Peyer's patch (tissue), 4 donors: ENCODE measurements around the gene DSG3. TPM values are rescaled to one million over a fixed set of nuclear protein-coding genes. Genes with fewer than 3 reads are reported as not detected.

Experiments used
- DNase-seq, 3 donors: peaks; one replicate each; pipeline ENCODE4 v3.0.0-alpha.2; 2017 to 2019
- H3K27ac ChIP-seq, 4 donors: fragments of 200-600 bp; sonication (generic); one replicate each; pipeline ENCODE4 v1.5.1; 2016 to 2019
- H3K27me3 ChIP-seq, 2 donors: fragments of 200-600 bp; sonication (generic); one replicate each; pipeline ENCODE4 v1.5.1; 2019
- H3K36me3 ChIP-seq, 3 donors: fragments of 200-600 bp; sonication (generic); one replicate each; pipeline ENCODE4 v1.5.1; 2016 to 2019
- H3K4me1 ChIP-seq, 4 donors: fragments of 200-600 bp; sonication (generic); one replicate each; pipeline ENCODE4 v1.5.1; 2016 to 2019
- H3K4me3 ChIP-seq, 4 donors: fragments of 200-600 bp; sonication (generic); 1 replicate in 3 of 4; 2 replicates in 1 of 4; pipeline ENCODE4 v1.5.1; 2016 to 2019; ENCODE audit warnings: mild to moderate bottlenecking in 1 of 4
- H3K9me3 ChIP-seq, 4 donors: fragments of 200-600 bp; sonication (generic); one replicate each; pipeline ENCODE4 v1.5.1; 2016 to 2019; ENCODE audit warnings: mild to moderate bottlenecking in 1 of 4
- CTCF ChIP-seq, 6 experiments: fragments of 450-650 bp in 4 of 6; fragments of 200-600 bp in 2 of 6; sonication (generic) in 1 of 6; IDR thresholded peaks; one replicate each; pipeline ENCODE4 v1.5.1; 2017 to 2019; ENCODE audit warnings: antibody characterized with exemption in 6 of 6, mild to moderate bottlenecking in 3 of 6, moderate library complexity in 1 of 6
- POLR2A ChIP-seq, 2 donors: fragments of 450-650 bp; IDR thresholded peaks; one replicate each; pipeline ENCODE4 v1.5.1; 2017; ENCODE audit warnings: antibody characterized with exemption in 2 of 2, mild to moderate bottlenecking in 2 of 2, moderate library complexity in 2 of 2
- total RNA-seq, 4 donors: library from RNA; depleted of rRNA; stranded (reverse); fragments of >200 nt; gene quantifications; one replicate each; pipeline ENCODE4 v1.1.0, GENCODE V29; 2016

DSG3 gene
- total RNA-seq, 4 donors from 2014 or later: 3.7 to 11.4 (median 11.0) TPM; not detected in 1

GRCh38 chr18:31432316-31432715, 15.2 kb upstream of the DSG3 start:
- no peaks in the 10 kb centered on the region for H3K27me3 ChIP-seq
- no peaks in the 10 kb centered on the region for H3K36me3 ChIP-seq
- no peak overlapping the region for H3K4me3 ChIP-seq
- no peaks in the 10 kb centered on the region for H3K4me1 ChIP-seq
- H3K9me3 ChIP-seq: no peaks in the 10 kb centered on the region
- no peak overlapping the region for H3K27ac ChIP-seq
- TF ChIP-seq CTCF (IDR thresholded peaks at IDR 0.05): no peak
- no peak for TF ChIP-seq POLR2A (IDR thresholded peaks at IDR 0.05)
- DNase-seq: no peak

- no peaks in the 10 kb centered on the region for H3K4me1 ChIP-seq
- H3K9me3 ChIP-seq: no peaks in the 10 kb centered on the region
- TF ChIP-seq POLR2A (IDR thresholded peaks at IDR 0.05) (no peak), CTCF (IDR thresholded peaks at IDR 0.05) (no peak)
- no peak overlapping the region for H3K4me3 ChIP-seq
- no peak overlapping the region for H3K27ac ChIP-seq
- H3K36me3 ChIP-seq: no peaks in the 10 kb centered on the region
- no peak for DNase-seq
- H3K27me3 ChIP-seq: no peaks in the 10 kb centered on the region
These were observed 10.7 kb upstream of the DSG3 start for GRCh38 chr18:31436825-31437224.

GRCh38 chr18:31438402-31438801, 9.1 kb upstream of the DSG3 start:
- no peak for DNase-seq
- no peaks in the 10 kb centered on the region for H3K36me3 ChIP-seq
- no peaks in the 10 kb centered on the region for H3K4me1 ChIP-seq
- TF ChIP-seq CTCF (IDR thresholded peaks at IDR 0.05) (no peak), POLR2A (IDR thresholded peaks at IDR 0.05) (no peak)
- H3K27ac ChIP-seq: no peak overlapping the region
- no peaks in the 10 kb centered on the region for H3K9me3 ChIP-seq
- H3K4me3 ChIP-seq: no peak overlapping the region
- no peaks in the 10 kb centered on the region for H3K27me3 ChIP-seq

GRCh38 chr18:31439807-31440325, 7.7 kb upstream of the DSG3 start:
- Histone ChIP-seq H3K4me3 (no peak overlapping the region), H3K4me1 (no peaks in the 10 kb centered on the region), H3K27ac (no peak overlapping the region), H3K36me3 (no peaks in the 10 kb centered on the region), H3K27me3 (no peaks in the 10 kb centered on the region), H3K9me3 (no peaks in the 10 kb centered on the region)
- no peak for DNase-seq
- TF ChIP-seq POLR2A (IDR thresholded peaks at IDR 0.05): no peak
- no peak for TF ChIP-seq CTCF (IDR thresholded peaks at IDR 0.05)

GRCh38 chr18:31440787-31441186, 6.8 kb upstream of the DSG3 start:
- Histone ChIP-seq H3K4me3 (no peak overlapping the region), H3K4me1 (no peaks in the 10 kb centered on the region), H3K27ac (no peak overlapping the region), H3K36me3 (no peaks in the 10 kb centered on the region), H3K27me3 (no peaks in the 10 kb centered on the region), H3K9me3 (no peaks in the 10 kb centered on the region)
- DNase-seq: no peak
- no peak for TF ChIP-seq CTCF (IDR thresholded peaks at IDR 0.05)
- TF ChIP-seq POLR2A (IDR thresholded peaks at IDR 0.05): no peak

GRCh38 chr18:31441493-31441892, 6.0 kb upstream of the DSG3 start:
- no peak for DNase-seq
- H3K9me3 ChIP-seq: no peaks in the 10 kb centered on the region

More at GRCh38 chr18:31441493-31441892, 6.0 kb upstream of the DSG3 start:
- Histone ChIP-seq H3K27ac (no peak overlapping the region), H3K4me1 (no peaks in the 10 kb centered on the region), H3K36me3 (no peaks in the 10 kb centered on the region), H3K4me3 (no peak overlapping the region), H3K27me3 (no peaks in the 10 kb centered on the region)
- TF ChIP-seq POLR2A (IDR thresholded peaks at IDR 0.05): no peak
- no peak for TF ChIP-seq CTCF (IDR thresholded peaks at IDR 0.05)
